ENCODE measurements around the gene JMJD1C. TPM values are rescaled to one million over a fixed set of nuclear protein-coding genes. Genes with fewer than 3 reads are reported as not detected.
"Not testable (repeated sequence)": the region's sequence is repeated elsewhere in the genome, so short reads cannot be mapped to it uniquely, and the experiment has no call there.

Gene JMJD1C
- total and polyA plus RNA-seq, 12 donors: 14.4 to 70.4 (median 39.2) TPM

DNA sequence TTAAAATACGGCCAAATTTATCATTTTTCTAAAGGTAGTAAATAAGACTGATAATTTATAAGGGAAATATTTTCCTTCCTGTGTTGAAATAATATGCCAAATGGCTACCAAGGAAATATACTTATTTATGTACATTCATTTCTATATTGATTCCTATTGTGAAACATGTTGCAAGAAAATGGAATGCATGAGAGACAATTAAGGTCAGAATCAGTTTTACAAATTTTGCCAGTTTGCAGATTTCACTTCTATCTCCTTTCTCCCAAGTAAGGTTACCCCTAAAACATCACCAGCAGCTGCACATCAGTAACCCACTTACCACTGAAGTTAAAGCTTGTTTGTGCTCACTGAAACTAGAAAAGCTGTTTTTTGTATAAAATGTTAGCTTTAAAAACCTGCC lies 36.2 kb upstream of the JMJD1C start:
- H3K4me3 ChIP-seq: no peak overlapping the region
- TF ChIP-seq, protein P1, sequence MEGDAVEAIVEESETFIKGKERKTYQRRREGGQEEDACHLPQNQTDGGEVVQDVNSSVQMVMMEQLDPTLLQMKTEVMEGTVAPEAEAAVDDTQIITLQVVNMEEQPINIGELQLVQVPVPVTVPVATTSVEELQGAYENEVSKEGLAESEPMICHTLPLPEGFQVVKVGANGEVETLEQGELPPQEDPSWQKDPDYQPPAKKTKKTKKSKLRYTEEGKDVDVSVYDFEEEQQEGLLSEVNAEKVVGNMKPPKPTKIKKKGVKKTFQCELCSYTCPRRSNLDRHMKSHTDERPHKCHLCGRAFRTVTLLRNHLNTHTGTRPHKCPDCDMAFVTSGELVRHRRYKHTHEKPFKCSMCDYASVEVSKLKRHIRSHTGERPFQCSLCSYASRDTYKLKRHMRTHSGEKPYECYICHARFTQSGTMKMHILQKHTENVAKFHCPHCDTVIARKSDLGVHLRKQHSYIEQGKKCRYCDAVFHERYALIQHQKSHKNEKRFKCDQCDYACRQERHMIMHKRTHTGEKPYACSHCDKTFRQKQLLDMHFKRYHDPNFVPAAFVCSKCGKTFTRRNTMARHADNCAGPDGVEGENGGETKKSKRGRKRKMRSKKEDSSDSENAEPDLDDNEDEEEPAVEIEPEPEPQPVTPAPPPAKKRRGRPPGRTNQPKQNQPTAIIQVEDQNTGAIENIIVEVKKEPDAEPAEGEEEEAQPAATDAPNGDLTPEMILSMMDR (IDR thresholded peaks at IDR 0.05): no peak
- WGBS, 2 donors: 95 to 100% methylated on average over 1 of the region's 1 CpG
- H3K4me1 ChIP-seq: peaks cover 0 to 52% (median 18%) of the 10 kb centered on the region in 9 donors
- no peaks in the 10 kb centered on the region for H3K36me3 ChIP-seq
- DNase-seq: no peak
- H3K27ac ChIP-seq: no peak overlapping the region
- H3K9me3 ChIP-seq: no peaks in the 10 kb centered on the region
- no peak for ATAC-seq
- intact Hi-C loops (cut with DNase I): no loop called here
- H3K27me3 ChIP-seq: no peaks in the 10 kb centered on the region

DNA sequence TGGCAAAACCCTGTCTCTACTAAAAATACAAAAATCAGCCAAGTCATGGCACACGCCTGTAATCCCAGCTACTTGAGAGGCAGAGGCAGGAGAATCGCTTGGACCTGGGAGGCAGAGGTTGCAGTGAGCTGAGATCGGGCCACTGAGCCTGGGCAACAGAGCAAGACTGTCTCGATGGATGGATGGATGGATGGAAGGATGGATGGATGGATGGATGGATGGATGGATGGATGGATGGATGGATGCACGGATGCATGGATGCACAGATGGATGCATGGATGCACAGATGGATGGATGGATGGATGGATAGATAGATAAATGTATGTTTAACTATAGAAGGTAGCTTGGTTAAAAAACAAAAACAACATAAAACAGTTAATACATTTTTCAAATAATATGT lies 34.8 kb upstream of the JMJD1C start:
- H3K27me3 ChIP-seq; H3K36me3 ChIP-seq; ATAC-seq; intact Hi-C loops (cut with DNase I); H3K27ac ChIP-seq; H3K9me3 ChIP-seq; DNase-seq; H3K4me3 ChIP-seq: not testable (repeated sequence)
- WGBS, 2 donors: 93 to 94% methylated on average over 5 of the region's 5 CpGs
- H3K4me1 ChIP-seq: peaks cover 0 to 38% (median 15%) of the 10 kb centered on the region in 9 donors

DNA sequence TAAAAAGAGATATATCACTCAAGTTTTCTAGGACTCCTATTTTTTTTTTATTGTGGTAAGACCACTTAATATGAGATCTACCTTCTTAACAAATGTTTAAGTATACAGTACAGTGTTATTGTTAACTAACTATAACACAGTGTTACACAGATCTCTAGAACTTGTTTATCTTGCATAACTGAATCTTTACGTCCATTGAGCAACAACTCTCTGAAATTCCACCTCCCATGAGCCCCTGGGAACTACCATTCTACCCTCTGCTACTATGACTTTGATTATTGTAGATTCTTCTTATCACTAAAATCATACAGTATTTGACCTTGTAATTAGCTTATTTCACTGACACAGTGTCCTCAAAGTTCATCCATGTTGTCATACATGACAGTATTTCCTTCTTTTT lies 32.9 kb upstream of the JMJD1C start:
- peaks cover 0 to 27% (median 9%) of the 10 kb centered on the region in 9 donors for H3K4me1 ChIP-seq
- TF ChIP-seq, protein P1 (IDR thresholded peaks at IDR 0.05): no peak
- H3K27ac ChIP-seq: no peak overlapping the region
- no peaks in the 10 kb centered on the region for H3K27me3 ChIP-seq
- DNase-seq (no peak), ATAC-seq (no peak)
- H3K9me3 ChIP-seq: no peaks in the 10 kb centered on the region
- H3K4me3 ChIP-seq: no peak overlapping the region
- 72 to 78% methylated on average over 1 of the region's 1 CpG for WGBS, 2 donors
- intact Hi-C loops (cut with DNase I): no loop called here
- no peaks in the 10 kb centered on the region for H3K36me3 ChIP-seq

DNA sequence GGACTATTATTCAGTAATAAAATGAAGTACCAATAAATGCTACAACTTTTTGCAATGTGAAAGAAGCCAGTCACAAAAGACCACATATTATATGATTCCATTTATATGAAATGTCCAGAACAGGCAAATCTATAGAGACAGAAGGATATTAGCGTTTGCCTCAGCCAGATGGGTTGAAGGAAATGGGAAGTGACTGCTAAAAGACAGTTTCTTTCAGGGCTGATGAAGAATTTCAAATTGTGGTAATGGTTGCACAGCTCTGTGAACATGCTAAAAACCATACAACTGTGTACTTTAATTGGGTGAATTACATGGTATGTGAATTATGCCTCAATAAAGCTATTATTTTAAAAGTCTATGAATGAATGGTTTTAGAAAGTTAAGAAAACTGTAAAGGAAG lies 31.5 kb upstream of the JMJD1C start:
- H3K9me3 ChIP-seq: no peaks in the 10 kb centered on the region
- 63 to 66% methylated on average over 1 of the region's 1 CpG for WGBS, 2 donors
- H3K36me3 ChIP-seq: no peaks in the 10 kb centered on the region
- intact Hi-C loops (cut with DNase I): no loop called here
- peaks cover 0 to 27% (median 15%) of the 10 kb centered on the region in 9 donors for H3K4me1 ChIP-seq
- DNase-seq (no peak), ATAC-seq (no peak)
- H3K4me3 ChIP-seq: no peak overlapping the region
- TF ChIP-seq, protein P1 (IDR thresholded peaks at IDR 0.05): no peak
- no peak overlapping the region for H3K27ac ChIP-seq
- no peaks in the 10 kb centered on the region for H3K27me3 ChIP-seq

DNA sequence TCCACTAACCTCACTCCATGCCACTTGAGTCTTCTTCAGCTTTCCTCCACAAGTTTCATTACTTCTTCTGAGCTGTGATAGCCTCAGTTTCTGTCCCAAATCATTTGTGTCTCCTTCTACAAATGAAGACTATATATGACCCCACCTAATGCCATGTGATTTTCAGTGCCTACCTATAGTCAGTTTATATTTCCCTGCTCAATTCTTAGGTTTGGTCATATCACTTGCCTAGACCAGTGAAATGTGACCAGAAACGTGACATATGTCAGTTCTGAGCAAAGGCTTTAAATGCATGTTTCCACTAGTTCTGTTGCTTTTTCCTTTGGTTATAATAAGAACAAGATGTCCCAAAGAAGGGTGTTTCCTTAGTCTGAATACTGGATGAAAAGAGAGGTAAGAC lies 30.8 kb upstream of the JMJD1C start:
- no peak overlapping the region for H3K4me3 ChIP-seq
- DNase-seq: no peak
- ATAC-seq: no peak
- intact Hi-C loops (cut with DNase I): no loop called here
- 80 to 88% methylated on average over 1 of the region's 1 CpG for WGBS, 2 donors
- peaks cover 0 to 34% (median 21%) of the 10 kb centered on the region in 9 donors for H3K4me1 ChIP-seq
- H3K27ac ChIP-seq: no peak overlapping the region
- H3K36me3 ChIP-seq: no peaks in the 10 kb centered on the region
- H3K9me3 ChIP-seq: no peaks in the 10 kb centered on the region
- H3K27me3 ChIP-seq: no peaks in the 10 kb centered on the region
- TF ChIP-seq, protein P1 (IDR thresholded peaks at IDR 0.05): no peak

Measured in heart right ventricle (tissue), 16 donors.